Spleen (tissue), 7 donors: ENCODE data around the gene LEFTY2.

ENCODE experiments used
- CTCF ChIP-seq, 11 experiments: fragments of 200-600 bp in 7 of 11; fragments of 450-650 bp in 4 of 11; sonication (generic) in 4 of 11; IDR thresholded peaks in 8 of 11; conservative IDR thresholded peaks in 3 of 11; 1 replicate in 7 of 11; 2 replicates in 4 of 11; pipeline versions ENCODE4 v1.4.0 to v1.8.0; 2016 to 2021; ENCODE audit warnings: antibody characterized with exemption in 11 of 11, inconsistent platforms in 4 of 11, mild to moderate bottlenecking in 1 of 11
- POLR2A ChIP-seq, 3 donors: fragments of 450-650 bp; IDR thresholded peaks; one replicate each; pipeline ENCODE4 v1.5.1; 2017; ENCODE audit warnings: antibody characterized with exemption in 3 of 3, mild to moderate bottlenecking in 1 of 3
- donor health status: DM: no; HTN: no; CAD: no; lungs with moderate emphysema.
- donor health status: DM: no; HTN: no; CAD: no.
- donor health status: DM: no; HTN: no; CAD: no.

- no peak for TF ChIP-seq CTCF (IDR thresholded peaks at IDR 0.05 in 8 of 11, conservative IDR thresholded peaks at IDR 0.05 in 3 of 11)
- no peak for TF ChIP-seq POLR2A (IDR thresholded peaks at IDR 0.05)
These were observed 40.7 kb upstream of the LEFTY2 start for GRCh38 chr1:225981714-225982113.
